NCI-H1105 treated with DMSO at 0.1 percent for 48 hours (cell line): ENCODE results near the gene DNAH1.

Source experiments
- DNase-seq: peaks from one replicate; lab custom pipeline; 2025; lab: John Stamatoyannopoulos, UW

DNAH1 gene

DNA sequence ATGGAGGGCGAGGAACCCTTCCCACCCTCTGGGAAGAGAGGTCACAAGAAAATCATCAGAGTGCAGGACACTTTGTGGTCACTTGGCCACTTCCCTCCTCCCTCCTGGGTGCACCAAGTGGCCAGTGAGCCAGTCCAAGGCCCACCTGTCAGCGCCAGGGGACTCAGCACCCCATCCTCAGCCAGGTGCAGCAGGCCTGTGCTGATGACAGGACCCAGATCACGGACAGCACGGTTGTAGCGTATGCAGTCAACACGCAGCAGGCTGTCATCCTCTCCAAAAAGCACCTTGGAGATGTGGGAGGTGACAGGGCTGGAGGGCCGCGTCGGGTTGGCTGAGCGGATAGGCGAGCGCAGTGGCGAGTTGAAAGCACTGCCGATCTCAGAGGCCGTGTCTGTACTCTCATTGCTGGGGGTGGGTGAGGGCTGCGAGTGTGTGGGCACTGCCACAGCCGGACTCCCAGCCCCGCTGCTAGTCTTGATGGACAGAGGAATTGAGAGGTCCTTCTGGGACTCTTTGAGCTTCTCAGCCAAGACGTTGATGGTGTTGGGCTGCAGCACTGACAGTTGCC, 87.2 kb downstream of the DNAH1 start:
- no peak for DNase-seq

DNA sequence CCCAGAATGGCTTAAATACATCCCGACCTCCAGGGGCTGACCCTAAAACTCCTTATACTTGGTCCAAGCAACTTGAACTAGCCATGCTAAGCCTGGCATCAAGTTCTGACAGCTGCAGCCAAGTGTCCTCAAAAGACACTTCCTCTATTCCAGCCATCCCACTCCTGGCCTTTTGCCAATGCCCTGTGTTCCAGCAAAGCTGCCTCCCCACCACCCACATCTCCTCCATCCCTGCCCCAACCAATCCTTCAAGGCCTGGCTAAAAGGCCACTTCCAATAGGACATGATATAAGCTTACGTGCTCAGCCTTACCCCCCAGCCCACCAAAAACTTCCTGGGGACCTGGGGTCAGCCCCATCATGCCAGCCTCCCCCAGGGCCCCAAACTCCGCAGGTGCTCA, 87.8 kb downstream of the DNAH1 start:
- DNase-seq, result no peak

DNA sequence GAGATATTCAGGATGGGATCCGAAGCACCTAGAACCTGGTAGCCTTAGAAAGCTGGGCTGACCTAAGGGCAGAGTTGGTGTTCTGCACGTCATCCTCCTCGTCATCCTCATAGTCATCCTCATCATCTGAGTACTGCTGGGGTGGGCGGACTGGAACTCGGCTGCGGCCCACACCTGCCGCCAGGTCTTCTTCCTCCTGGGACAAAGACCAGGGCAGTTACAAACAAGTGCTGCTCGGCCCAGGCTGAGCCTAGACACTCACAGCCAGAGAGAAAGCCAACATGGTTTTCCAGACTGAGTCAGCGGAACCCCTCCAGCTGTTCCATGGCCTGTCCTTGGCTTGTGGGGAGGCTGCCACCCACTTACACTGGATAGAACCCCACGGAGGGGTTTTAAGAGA, 88.3 kb downstream of the DNAH1 start:
- DNase-seq, result no peak

DNA sequence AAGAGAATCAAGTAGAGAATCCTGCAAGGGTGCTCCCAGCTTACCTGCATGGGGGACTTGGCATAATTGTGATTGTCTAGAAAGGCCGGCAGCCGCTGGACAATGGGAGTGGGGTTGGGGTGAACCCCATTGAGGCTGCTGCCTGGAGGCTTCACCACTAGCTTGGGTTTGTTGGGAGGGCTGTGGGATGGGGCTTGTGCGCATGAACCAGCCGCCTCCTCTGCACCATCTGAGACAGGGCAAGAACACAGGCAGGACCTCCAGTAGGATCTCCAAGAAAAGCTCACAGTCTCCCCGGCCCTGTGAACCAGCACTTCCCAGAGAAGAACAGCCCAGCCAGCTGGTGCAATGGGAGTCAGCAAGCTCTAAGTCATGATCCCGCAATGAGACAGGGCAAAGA, 88.9 kb downstream of the DNAH1 start:
- DNase-seq, result no peak

DNA sequence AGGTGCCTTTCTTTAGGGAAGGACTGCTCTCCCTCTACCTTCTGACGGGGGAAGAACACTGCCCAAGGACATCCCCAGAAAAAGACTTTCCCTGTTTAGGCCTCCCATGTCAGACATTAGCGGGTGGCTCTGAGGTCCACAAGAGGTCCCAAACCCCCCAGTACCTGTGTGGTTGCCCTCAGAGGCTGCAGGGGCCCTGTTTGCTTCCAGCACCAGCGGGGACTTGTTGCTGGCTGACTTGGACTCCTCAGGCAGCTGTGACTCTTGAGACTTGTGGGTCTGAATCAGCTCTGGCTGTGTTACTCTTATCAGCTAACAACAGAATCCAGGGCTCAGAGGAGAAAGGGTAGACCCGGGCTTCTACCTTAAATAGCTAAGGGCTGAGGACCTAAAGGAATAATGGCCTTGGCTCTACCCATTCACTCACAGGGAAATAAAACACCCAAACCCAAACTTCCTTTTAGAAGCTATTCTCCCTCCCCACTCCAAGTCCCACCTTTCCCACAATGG, 89.5 kb downstream of the DNAH1 start:
- no peak for DNase-seq

DNA sequence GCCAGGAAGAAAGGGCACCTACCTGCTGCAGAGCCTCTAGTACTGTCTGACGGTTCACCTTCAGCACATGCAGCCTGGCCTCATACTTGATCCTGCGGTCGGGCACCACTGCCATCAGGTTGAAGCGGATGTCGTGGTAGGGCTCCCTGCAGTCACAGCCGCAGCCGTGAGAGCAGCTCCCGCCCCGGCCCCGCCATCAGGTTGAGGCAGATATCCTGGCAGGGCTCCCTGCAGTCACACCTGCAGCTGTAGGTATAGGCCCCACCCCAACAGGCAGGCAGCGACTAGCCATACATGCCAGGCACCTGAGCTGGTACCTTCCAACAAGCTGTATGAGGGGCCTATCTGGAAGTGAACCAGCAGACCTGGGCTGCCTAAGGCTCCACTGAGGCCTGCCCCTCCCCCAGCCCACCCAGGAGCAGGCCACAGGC, 90.1 kb downstream of the DNAH1 start:
- DNase-seq, result no peak

DNA sequence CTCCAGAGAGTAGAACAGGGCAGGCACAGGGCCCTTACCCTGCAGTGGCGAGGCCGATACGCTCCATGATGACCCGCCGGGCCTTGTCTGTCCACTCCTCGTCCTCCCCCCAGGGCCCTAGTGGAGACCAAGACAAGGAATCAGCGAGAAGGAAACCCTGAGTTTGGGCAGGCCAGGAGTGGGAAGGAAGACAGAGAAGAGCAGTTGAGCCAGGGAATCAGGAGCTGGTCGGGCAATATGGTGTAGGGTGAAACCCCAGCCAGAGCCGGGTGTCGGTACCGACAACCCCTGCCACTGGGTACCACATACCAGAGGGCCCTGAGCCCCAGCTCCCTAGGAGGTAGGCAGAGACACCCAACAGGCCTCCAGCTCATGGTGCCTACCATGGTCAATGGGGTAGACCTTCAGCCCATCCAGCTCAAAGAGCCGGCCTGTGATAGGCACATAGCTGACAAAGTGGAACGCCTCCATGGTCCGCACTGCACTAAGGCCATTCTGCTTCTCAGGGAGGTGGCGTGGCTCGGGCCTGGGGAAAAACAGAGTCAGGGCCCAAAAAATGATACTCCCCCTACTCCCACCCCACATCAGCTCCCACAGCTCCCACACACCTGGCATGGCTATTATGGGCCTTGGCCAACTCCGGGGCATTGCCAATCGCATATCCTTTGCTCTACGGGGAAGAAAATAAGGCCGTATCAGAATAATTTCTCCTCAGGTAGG, 90.8 kb downstream of the DNAH1 start:
- no peak for DNase-seq

DNA sequence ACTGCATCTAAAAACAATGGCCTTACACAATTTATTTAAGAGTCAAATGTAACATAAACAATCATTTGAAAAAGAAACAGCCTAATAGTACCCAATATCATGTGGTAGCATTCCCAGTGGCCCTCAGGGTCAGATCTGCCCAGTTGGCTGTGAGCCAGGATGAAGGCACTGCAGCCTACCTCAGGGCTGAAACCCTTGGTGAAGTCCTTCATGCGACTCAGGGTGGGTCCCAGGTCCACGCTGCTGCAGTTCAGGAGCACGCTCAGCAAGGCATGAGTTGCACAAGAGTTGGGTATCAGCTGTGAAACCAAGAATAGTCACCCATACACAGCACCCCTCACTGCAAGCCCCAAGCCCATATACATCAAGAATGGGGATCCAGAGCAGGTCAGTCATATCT, 91.7 kb downstream of the DNAH1 start:
- DNase-seq, result no peak

DNA sequence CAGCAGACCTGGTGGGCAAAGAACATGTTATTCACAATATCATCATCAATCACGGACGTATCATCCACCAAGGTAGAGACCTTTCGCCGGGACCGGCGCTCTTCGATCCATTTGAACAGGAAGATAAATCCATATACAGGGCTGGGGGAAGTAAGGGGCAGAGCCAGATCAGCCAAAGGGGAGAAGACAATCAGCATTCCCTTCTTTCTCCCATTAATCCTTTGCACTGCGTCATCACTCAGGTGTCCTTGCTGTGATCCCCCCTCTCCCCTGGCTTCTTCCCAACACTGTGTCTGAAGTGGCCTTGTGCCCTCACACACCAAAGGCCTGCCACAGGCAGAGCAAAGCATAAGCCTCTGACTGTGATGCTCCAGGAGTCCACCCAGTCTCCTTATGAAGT, 92.3 kb downstream of the DNAH1 start:
- DNase-seq, result no peak

DNA sequence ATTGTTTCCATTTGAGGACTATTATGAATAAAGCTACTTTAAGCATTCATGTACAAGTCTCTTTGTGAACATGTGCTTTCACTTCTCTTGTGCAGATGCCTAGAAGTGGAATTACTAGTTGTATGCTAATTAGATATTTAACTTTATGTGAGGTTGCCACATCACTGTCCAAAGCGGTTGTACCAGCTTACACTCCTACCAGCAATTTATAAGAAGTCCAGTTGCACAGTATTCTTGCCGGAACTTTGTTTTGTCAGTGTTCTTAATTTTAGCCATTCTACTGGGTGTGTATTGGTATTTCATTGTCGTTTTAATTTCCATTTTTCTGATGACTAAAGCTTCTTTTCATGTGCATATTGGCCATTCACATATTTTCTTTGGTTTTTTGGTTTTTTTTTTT, 99.7 kb downstream of the DNAH1 start:
- no peak for DNase-seq

DNA sequence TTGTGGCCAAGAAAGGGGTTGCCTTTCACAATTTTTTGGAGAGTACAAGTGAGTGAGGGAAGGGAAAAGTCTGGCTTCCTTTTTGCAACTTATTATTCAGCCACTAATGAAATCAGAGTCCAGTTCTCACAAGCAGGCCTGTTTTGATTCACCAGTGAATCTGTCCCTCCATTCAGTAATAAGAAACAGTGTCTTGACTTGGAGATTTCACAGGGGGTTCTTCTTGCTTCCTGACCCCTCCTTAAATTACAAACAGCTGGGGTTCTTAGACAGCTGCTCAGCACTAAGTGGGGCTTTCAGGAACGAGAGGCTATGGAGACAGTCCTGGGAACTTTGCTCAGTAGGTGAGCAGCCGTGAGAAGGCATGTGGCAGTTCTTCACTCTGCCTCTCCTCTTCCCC, 104.3 kb downstream of the DNAH1 start:
- no peak for DNase-seq

DNA sequence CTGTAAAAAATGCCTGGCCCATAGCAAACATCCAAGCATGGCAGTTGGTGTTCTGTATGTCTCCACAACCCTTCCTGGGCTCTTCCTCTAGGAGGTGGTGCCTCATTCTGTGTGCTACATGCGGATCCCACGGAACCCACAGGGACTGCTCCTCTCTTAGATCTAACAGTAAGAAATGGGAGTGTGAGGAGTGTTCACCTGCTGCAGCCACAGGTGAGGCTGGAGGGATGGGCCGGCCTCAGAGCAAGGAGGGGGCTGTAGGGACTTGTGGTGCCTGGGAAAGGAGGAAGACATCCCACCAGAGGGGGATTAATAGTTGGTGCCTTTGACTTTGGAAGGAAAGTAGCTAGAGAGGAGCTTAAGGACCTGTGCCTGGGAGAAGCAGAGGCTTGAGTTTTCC, 106.5 kb downstream of the DNAH1 start:
- no peak for DNase-seq

DNA sequence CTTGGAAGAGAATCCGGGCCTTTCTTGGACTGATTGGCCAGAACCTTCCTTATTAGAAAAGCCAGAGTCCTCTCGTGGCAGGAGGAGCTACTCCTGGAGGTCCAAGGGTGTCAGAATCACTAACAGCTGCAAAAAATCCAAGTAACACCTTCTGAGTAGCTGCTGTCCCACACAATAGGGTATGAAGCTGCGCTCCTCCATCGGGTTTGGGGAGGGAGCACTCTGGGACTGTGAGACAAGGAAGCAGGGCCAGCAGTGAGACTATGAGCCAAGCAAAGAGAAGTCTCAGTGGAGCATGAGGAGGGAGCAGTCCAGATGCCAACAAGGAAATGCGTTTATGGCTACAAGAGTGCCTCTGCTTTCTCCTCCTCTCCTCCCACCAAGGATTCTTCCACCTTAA, 107.1 kb downstream of the DNAH1 start:
- DNase-seq, result no peak

DNA sequence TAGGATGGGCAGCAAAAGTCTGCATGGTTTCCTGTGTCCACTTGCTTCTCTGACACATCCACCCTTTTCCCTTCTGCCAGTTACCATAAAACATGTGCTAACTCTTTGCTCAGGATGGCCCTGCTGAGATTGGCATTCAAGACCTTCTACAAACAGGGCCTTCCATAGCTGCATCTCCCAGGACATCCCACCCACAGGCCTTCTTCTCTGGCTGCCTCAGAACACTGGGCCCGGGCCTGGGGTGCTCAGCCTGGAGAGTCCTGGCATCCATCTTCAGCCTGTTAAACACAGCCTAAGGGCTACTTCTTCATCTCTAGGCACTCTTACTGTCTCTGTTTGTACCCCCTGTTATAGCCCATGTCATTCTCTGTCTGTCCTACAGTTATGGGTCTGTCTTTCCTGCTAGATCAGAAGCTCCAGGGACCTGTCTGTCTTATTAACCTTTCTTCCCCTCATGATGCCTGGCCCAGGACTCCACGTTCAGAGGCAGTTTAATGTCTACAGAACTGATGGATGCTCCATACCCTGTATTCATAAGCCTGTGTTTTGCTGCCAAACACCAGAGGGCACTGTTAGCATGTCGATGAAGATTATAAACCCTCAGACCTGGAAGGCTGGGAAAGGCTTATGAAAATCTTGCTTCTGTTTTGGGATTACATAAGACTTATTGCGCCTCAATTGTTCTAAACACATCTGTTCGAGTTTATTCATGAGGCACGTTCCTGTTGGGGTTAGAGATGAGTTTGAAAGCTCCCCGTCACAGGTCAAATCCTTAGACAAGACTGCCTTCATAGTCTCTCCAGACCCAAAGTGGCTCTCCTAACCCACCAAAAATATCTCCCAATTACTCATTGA, 112.3 kb downstream of the DNAH1 start:
- DNase-seq, result peak; percentile 37

DNA sequence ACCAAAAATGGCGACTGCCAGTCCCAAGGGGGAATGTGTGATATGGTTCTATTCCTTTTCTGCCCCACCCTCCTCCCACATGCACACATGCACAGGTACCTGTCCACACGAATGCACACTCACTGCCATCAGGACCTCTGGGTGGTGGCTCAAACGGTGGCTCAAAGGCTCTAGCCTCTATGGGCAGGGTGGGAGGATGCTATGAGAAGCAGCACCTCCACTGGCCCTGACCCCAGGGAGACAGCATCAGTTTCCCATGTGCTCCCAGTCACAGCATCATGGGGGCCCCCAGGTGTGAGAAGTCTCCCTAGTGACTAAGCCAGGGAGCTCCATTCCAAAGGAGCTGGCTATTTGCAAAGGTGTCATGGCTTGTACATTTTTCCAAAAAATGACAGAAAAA, 112.9 kb downstream of the DNAH1 start:
- DNase-seq, result no peak

DNA sequence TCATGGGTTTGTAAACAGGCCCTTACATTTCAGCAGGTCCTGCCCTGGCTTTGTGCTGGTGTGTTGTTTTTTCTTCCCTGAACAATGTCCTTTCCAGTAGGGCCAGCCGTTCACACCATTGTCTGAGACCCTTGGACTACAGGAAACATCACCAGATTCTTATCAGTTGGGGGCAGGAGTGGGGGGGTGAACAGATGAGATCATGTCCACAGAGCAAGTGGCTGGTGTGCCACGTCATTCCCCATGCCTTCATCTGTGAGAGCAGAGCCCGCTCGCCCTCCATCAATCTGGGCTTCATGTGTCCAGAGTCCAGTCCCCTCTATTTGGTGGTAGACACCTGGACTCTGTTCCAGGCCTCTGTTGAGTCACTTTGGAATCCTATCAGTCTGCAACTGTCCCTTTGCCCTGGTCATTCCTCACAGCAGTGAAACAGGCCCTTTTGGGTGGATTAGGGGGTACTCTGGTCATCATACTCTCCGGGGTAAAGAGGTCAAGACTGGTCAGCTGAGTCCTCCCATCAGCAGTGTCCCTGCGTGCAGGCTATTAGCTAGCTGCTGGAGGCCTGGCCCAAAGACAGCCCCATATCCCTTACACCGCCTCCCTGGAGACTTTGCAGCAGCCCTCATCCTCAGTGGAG, 113.8 kb downstream of the DNAH1 start:
- no peak for DNase-seq

DNA sequence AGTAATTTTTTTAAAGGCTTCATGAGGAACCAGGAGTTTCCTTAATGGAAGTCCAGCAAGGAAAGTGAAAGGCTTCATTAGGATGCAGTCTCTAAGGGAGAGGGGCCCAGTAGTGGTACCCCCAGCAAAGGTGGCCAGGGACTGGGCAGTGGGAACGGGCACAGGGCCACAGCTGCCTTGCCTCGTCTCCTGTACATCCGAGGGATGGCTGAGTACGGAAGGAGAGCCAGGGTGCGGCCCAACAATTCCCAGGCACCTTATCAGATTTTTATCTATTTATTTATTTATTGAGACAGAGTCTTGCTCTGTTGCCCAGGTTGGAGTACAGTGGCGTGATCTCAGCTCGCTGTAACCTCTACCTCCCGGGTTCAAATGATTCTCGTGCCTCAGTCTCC, 114.3 kb downstream of the DNAH1 start:
- no peak for DNase-seq

DNA sequence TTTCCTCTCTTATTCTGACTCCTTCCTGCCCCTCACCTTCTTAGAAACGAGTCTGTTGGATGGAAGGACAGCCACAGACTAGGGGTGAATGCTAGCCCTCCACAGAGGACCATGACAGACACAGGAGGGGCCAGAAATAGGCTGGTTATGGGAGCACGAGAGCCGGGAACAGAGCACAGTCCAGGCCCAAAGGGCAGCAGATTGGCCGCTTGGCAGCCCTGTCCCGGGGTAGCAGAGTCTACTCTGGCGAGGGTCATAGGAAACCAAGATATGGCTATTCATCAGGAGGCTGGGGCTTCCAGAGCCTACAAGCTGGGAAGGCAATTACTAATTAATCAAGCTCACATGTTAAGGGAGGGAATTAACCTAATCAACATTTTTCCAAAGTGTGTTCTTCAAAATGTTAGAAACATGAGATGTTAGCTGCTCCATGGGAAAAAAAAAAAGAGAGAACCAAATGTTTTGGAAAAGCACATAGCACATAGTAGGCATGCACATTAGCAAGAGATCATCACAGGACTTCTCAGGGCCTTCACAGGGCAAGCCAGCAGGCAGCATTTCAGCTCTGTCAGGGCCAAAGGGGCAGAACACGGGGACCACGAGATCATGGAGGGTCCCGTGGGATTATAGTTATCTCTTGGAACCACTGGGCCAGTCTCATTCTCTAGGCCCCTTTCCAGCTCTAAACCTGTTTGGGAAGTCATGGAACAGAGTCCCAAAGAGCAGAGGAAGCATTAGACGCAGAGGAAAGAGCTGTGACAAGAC, 115.5 kb downstream of the DNAH1 start:
- no peak for DNase-seq

DNA sequence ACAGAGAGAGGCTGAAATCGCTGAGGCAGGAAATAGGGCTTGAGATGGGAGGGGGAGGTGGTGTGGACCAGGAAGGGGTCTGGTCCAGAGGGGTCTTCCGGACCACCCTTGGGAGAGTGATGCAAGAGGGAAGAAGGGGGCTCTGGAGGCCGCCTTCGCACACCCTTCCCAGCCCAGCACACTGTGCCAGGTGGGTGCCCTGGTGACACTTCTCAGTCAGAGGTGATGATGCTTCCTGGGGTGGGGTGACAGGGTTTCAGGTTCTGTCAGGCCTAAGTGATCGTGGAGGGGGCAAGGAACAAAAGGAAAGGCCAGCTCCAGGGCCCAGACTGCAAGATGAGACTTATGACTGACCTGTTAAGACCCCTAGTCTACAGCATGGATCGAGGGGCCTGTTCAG, 116.1 kb downstream of the DNAH1 start:
- no peak for DNase-seq

DNA sequence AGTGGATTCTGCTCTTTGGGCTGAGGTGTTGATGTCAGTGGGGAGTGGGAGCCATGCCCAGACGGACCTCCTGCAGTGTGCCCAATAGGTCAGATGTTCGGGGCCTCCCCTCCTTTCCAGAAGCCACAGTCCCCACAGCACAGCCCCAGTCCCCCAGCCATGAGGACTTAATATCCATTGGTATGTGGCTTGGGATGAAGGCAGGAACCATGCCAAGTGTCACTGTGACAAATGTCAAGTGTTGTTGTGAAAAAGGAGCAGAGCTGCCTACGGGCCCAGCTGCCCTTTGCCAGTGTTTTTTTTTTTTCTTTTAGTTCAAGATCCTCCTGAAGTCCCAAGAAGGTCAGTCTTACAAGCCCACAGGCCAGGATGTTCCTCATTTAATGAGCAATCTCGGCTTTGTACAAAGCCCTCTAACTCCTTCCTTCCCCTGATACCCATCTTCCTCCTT, 116.6 kb downstream of the DNAH1 start:
- DNase-seq, result no peak

DNA sequence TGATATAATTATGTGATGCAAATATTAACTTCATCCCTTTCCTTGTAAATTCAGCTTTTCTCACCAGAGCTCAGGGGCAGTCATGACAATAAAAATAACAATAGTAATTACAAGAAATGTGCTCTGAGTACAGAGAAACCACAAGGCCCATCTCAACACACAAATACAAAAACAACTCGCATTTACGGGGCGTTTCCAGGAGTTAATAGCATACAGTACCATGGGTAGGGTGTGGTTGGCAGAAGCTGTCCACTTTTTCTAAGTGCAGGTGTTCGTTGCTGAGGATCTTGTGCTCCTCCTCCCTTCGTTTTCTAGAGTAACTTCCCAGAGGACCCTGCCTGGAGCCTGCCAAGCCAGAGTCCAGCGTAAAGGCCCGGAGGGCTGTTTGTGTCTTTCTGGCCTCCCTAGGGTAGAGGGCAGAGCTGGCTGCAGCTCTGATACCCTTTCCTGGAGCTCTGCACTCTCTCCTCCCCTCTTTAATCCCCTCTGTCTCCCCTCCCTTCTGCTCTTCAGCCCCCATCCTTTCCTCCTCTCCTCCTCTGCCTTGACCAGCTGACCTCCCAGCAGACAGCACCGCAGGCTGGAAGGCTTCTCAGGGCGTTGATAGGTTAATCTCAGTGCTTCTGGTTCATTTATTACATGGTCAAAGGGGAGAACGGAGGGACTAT, 117.3 kb downstream of the DNAH1 start:
- no peak for DNase-seq
